Cardiac muscle cell (in vitro differentiated cells and primary cell): Measurements from ENCODE around the gene OR6B2. TPM values are rescaled to one million over a fixed set of nuclear protein-coding genes. Genes with fewer than 3 reads are reported as not detected.

Source experiments
- DNase-seq, 2 donors: peaks; one replicate each; pipeline versions ENCODE4 v3.0.0 to v3.0.0-alpha.2; 2010 to 2017; ENCODE audit warnings: low read depth in 1 of 2, low spot score in 1 of 2
- H3K27ac ChIP-seq: fragments of 200-600 bp; sonication (generic); 2 replicates; pipeline ENCODE4 v1.5.1; 2016
- H3K27me3 ChIP-seq: fragments of 200-600 bp; sonication (generic); 2 replicates; pipeline ENCODE4 v1.6.0; 2016; ENCODE audit warnings: control low read depth
- H3K36me3 ChIP-seq: fragments of 200-600 bp; sonication (generic); 2 replicates; pipeline ENCODE4 v1.5.1; 2016; ENCODE audit warnings: control low read depth
- H3K4me1 ChIP-seq: fragments of 200-600 bp; sonication (generic); 2 replicates; pipeline ENCODE4 v1.8.1; 2017; ENCODE audit warnings: low read depth, mild to moderate bottlenecking, mixed run types
- H3K4me3 ChIP-seq: fragments of 200-600 bp; sonication (generic); 2 replicates; pipeline ENCODE4 v1.5.1; 2016; ENCODE audit warnings: mild to moderate bottlenecking
- H3K9me3 ChIP-seq: fragments of 200-600 bp; sonication (generic); 2 replicates; pipeline ENCODE4 v1.5.1; 2017; ENCODE audit warnings: low read depth, mild to moderate bottlenecking, control low read depth
- CTCF ChIP-seq: IDR thresholded peaks from 2 replicates; pipeline ENCODE4 v1.5.1; 2012; ENCODE audit warnings: low read depth, mild to moderate bottlenecking, low read length
- polyA plus RNA-seq: library from polyadenylated mRNA; unstranded; fragments of >200 nt; fragmentation: Nextera tagmentation; extraction: Ambion mirVana; gene quantifications from 2 replicates; pipeline ENCODE4 v1.2.1, GENCODE V29; 2016
- total RNA-seq: library from RNA; depleted of rRNA; stranded (reverse); fragments of >200 nt; gene quantifications from 2 replicates; pipeline ENCODE4 v1.2.3, GENCODE V29; 2016

Gene OR6B2
- total and polyA plus RNA-seq, 2 experiments from 2014 or later, result not detected

- no peak overlapping the region for H3K4me3 ChIP-seq
- H3K36me3 ChIP-seq, result no peaks in the 10 kb centered on the region
- no peaks in the 10 kb centered on the region for H3K27me3 ChIP-seq
- H3K9me3 ChIP-seq, result no peaks in the 10 kb centered on the region
- TF ChIP-seq CTCF, result no peak
- no peaks in the 10 kb centered on the region for H3K4me1 ChIP-seq
- DNase-seq, result no peak
- H3K27ac ChIP-seq, result no peak overlapping the region
These were observed 39.6 kb upstream of the OR6B2 start for GRCh38 chr2:240069829-240070228.

- no peaks in the 10 kb centered on the region for H3K9me3 ChIP-seq
- no peak for DNase-seq
- H3K36me3 ChIP-seq, result no peaks in the 10 kb centered on the region
- no peaks in the 10 kb centered on the region for H3K27me3 ChIP-seq
- TF ChIP-seq CTCF, result no peak
- H3K4me1 ChIP-seq, result no peaks in the 10 kb centered on the region
- H3K27ac ChIP-seq, result no peak overlapping the region
- H3K4me3 ChIP-seq, result no peak overlapping the region
These were observed 38.0 kb upstream of the OR6B2 start for GRCh38 chr2:240068193-240068592.

- Histone ChIP-seq H3K27ac (no peak overlapping the region), H3K4me1 (no peaks in the 10 kb centered on the region), H3K4me3 (no peak overlapping the region), H3K9me3 (no peaks in the 10 kb centered on the region), H3K27me3 (no peaks in the 10 kb centered on the region), H3K36me3 (no peaks in the 10 kb centered on the region)
- DNase-seq, result no peak
- TF ChIP-seq CTCF, result no peak
These were observed 36.3 kb upstream of the OR6B2 start for GRCh38 chr2:240066489-240066888.

- no peak for TF ChIP-seq CTCF
- no peaks in the 10 kb centered on the region for H3K4me1 ChIP-seq
- no peak for DNase-seq
- H3K27ac ChIP-seq, result no peak overlapping the region
- no peak overlapping the region for H3K4me3 ChIP-seq
- H3K27me3 ChIP-seq, result no peaks in the 10 kb centered on the region
- H3K9me3 ChIP-seq, result no peaks in the 10 kb centered on the region
- H3K36me3 ChIP-seq, result no peaks in the 10 kb centered on the region
These were observed 34.7 kb upstream of the OR6B2 start for GRCh38 chr2:240064898-240065297.

- H3K4me3 ChIP-seq, result no peak overlapping the region
- no peaks in the 10 kb centered on the region for H3K4me1 ChIP-seq
- TF ChIP-seq CTCF, result peak; percentile 67
- no peaks in the 10 kb centered on the region for H3K27me3 ChIP-seq
- no peak overlapping the region for H3K27ac ChIP-seq
- DNase-seq, result peak; percentile 38 to 63
- no peaks in the 10 kb centered on the region for H3K36me3 ChIP-seq
- H3K9me3 ChIP-seq, result no peaks in the 10 kb centered on the region
These were observed 30.9 kb upstream of the OR6B2 start for GRCh38 chr2:240060977-240061591.
